Body of pancreas (tissue), 4 donors: ENCODE measurements around the gene PLA2G4E. TPM values are rescaled to one million over a fixed set of nuclear protein-coding genes. Genes with fewer than 3 reads are reported as not detected.

Source experiments
- ATAC-seq: fragments of 150-250 bp; one replicate; pipeline ENCODE4 v1.9.1; 2016
- DNase-seq, 4 donors: peaks; one replicate each; pipeline ENCODE4 v3.0.0-alpha.2; 2019
- H3K27ac ChIP-seq, 4 donors: fragments of 200-600 bp; sonication (generic); 1 replicate in 3 of 4; 2 replicates in 1 of 4; pipeline versions ENCODE4 v1.5.1 to v1.6.1; 2016 to 2019; ENCODE audit warnings: mild to moderate bottlenecking in 1 of 4, mixed read lengths in 1 of 4, moderate library complexity in 1 of 4
- H3K27me3 ChIP-seq, 2 donors: fragments of 200-600 bp; sonication (generic); one replicate each; pipeline ENCODE4 v1.6.0; 2016; ENCODE audit warnings: mild to moderate bottlenecking in 1 of 2
- H3K36me3 ChIP-seq, 2 donors: fragments of 200-600 bp; sonication (generic); replicated peaks in 1 of 2; 2 replicates each; pipeline ENCODE4 v1.5.1; 2016; ENCODE audit warnings: low read depth in 2 of 2; ENCODE audit not compliant: insufficient read depth in 1 of 2
- H3K4me1 ChIP-seq: fragments of 200-600 bp; sonication (generic); one replicate; pipeline ENCODE4 v1.6.0; 2016
- H3K4me3 ChIP-seq, 2 donors: fragments of 200-600 bp; sonication (generic); 1 replicate in 1 of 2; 2 replicates in 1 of 2; pipeline ENCODE4 v1.5.1; 2016 to 2019
- H3K9me3 ChIP-seq, 3 donors: fragments of 200-600 bp; sonication (generic); 1 replicate in 2 of 3; 2 replicates in 1 of 3; pipeline ENCODE4 v1.5.1; 2016
- POLR2A ChIP-seq, 3 donors: fragments of 450-650 bp; IDR thresholded peaks; one replicate each; pipeline ENCODE4 v1.6.1; 2016; ENCODE audit warnings: antibody characterized with exemption in 3 of 3, mild to moderate bottlenecking in 2 of 3
- WGBS, 2 donors: methylation state at CpG; one replicate each; pipeline ENCODE4 v1.1.5; 2017; 5-methylcytosine and 5-hydroxymethylcytosine counted together
- intact Hi-C: fragments of 100-400 bp; cut with DNase I; formaldehyde crosslinking; loops from one replicate; pipeline ENCODE4 v1.15.1; 2023
- total RNA-seq, 2 donors: library from RNA; depleted of rRNA; stranded (reverse); fragments of >200 nt; gene quantifications; one replicate each; pipeline ENCODE4 v1.1.0, GENCODE V29; 2016
- TF ChIP-seq, protein P1 (sequence below), 7 experiments: fragments of 450-650 bp in 4 of 7; fragments of 200-600 bp in 3 of 7; sonication (generic) in 3 of 7; IDR thresholded peaks; one replicate each; pipeline ENCODE4 v1.5.1; 2016 to 2019; ENCODE audit warnings: antibody characterized with exemption in 7 of 7

PLA2G4E gene
- total RNA-seq, 2 donors from 2014 or later: not detected

DNA sequence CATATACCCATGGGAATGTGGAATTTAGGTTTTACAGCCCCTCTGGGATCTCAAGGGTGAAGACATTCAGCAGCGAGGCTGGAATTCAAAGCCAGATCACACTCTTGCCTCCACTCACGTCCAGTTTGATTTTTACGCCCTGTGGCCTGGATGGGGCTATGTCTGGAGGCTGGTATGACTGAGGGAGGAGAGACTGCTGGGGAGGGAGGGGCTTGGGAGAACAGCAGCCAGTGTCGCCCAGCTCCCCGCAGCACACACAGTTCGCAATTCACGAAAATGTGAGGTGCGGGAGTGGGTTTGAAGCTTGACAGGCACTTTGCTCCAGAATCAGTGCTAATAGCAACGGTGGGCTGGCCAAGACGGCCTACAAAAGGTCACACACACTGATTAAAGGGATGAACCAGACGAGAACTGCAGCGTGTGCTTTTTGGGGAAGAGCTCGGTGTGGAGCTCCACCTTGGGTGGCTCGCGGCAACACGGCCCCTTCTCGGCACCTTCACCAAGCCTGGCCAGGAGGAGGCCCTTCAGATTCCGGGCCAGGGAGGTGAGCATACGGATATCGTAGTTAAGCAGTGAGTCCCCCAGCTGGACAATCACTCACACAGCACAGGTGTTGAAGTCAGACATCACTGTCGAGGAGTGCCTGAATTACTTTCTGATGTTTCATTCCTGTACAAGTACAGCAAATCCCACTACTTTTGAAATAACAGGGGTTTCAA is 64.9 kb downstream of the PLA2G4E start:
- TF ChIP-seq, protein P1, sequence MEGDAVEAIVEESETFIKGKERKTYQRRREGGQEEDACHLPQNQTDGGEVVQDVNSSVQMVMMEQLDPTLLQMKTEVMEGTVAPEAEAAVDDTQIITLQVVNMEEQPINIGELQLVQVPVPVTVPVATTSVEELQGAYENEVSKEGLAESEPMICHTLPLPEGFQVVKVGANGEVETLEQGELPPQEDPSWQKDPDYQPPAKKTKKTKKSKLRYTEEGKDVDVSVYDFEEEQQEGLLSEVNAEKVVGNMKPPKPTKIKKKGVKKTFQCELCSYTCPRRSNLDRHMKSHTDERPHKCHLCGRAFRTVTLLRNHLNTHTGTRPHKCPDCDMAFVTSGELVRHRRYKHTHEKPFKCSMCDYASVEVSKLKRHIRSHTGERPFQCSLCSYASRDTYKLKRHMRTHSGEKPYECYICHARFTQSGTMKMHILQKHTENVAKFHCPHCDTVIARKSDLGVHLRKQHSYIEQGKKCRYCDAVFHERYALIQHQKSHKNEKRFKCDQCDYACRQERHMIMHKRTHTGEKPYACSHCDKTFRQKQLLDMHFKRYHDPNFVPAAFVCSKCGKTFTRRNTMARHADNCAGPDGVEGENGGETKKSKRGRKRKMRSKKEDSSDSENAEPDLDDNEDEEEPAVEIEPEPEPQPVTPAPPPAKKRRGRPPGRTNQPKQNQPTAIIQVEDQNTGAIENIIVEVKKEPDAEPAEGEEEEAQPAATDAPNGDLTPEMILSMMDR (IDR thresholded peaks at IDR 0.05): peak in 4 of 7 experiments; percentile 31 to 59 (median 52)
- no peak for TF ChIP-seq POLR2A (IDR thresholded peaks at IDR 0.05)
- Histone ChIP-seq H3K36me3 (peaks cover 0 to 4% of the 10 kb centered on the region in 2 donors), H3K4me3 (no peak overlapping the region), H3K9me3 (no peaks in the 10 kb centered on the region), H3K4me1 (peaks cover 68% of the 10 kb centered on the region), H3K27ac (peak overlapping the region in 3 of 4 donors; percentile 50 to 73 (median 52)), H3K27me3 (no peaks in the 10 kb centered on the region)
- DNase-seq: peak; percentile 51 to 79 (median 66)
- intact Hi-C loops: no loop called here
- 18 to 22% methylated on average over 9 to 21 of the region's 21 CpGs for WGBS, 2 donors
- ATAC-seq: peak; percentile 69

DNA sequence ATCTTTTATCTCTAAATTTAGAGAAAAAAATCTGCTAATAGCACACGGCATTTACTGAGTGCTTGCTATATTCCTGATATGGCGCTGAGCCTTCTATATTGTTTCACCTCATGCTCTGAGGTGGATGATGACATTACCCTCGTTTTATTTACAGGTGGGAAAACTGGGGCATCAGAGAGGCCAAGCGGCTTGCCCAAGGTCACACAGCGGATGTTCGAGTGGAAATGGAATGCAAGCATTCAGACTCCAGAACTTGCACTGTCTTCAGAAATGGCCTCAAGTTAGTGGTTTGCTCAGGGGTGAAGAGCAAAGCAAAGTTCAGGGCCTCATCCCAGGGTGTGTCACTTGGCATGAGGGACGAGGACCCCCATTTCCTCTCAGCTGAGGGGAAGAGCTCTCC is 65.7 kb downstream of the PLA2G4E start:
- TF ChIP-seq, protein P1 (IDR thresholded peaks at IDR 0.05): no peak
- no peak for TF ChIP-seq POLR2A (IDR thresholded peaks at IDR 0.05)
- intact Hi-C loops: no loop called here
- Histone ChIP-seq H3K27ac (peak overlapping the region in 1 of 4 donors; percentile 50), H3K36me3 (peaks cover 0 to 4% of the 10 kb centered on the region in 2 donors), H3K9me3 (no peaks in the 10 kb centered on the region), H3K4me1 (peaks cover 68% of the 10 kb centered on the region), H3K27me3 (no peaks in the 10 kb centered on the region), H3K4me3 (no peak overlapping the region)
- WGBS, 2 donors: 68 to 71% methylated on average over 3 to 7 of the region's 7 CpGs
- DNase-seq (no peak), ATAC-seq (no peak)

DNA sequence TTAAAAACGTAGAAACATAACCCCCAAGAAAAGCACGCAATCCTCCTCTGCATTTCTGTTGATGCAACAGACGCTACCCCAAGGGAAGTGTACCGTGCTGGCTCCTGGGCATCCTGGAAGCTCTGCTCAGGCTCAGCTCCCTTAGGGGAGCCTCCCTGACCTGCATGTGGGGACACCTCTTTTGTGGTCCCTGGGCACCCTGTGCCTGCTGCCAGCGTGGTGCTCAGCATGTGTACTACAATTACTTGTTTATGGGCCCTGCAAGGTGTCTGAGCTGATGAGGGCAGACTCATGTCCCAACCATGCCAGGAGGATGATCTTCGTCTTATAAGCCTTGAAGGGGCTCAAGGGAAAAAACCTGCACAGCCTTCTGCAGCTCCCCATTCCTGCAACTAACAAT is 66.8 kb downstream of the PLA2G4E start:
- no peaks in the 10 kb centered on the region for H3K27me3 ChIP-seq
- DNase-seq (no peak), ATAC-seq (no peak)
- no peaks in the 10 kb centered on the region for H3K9me3 ChIP-seq
- 83 to 92% methylated on average over 6 of the region's 6 CpGs for WGBS, 2 donors
- TF ChIP-seq, protein P1 (IDR thresholded peaks at IDR 0.05): no peak
- TF ChIP-seq POLR2A (IDR thresholded peaks at IDR 0.05): no peak
- intact Hi-C loops: no loop called here
- peaks cover 0 to 4% of the 10 kb centered on the region in 2 donors for H3K36me3 ChIP-seq
- H3K4me1 ChIP-seq: peaks cover 71% of the 10 kb centered on the region
- H3K4me3 ChIP-seq: no peak overlapping the region
- H3K27ac ChIP-seq: no peak overlapping the region

DNA sequence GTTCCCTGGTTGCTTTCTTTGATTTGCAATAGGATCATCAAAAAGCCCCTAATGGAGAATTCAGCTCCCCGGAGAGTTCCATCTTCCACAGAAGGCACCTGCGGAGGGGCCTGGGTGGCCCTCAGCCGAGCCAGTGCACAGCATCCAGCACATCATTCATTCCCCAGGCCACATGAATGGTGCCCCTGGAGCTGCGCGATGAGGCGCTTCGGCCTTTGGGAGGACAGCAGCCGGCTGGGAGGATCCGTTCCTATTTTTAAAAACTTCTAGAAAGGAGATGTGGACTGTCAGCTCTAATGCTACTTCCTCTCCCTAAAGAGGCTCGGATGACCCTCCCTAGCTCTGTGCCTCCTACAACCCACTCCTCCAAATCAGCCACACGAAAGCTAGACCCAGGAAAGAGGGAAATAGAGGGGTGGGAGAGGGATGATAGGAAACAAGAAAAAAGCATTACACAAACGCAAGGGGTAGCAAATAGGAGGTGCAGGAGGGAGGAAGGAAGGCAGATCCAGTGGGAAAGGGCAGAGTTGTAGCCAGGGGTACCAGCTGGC is 68.8 kb downstream of the PLA2G4E start:
- no peak for DNase-seq
- no peaks in the 10 kb centered on the region for H3K27me3 ChIP-seq
- WGBS, 2 donors: 80 to 85% methylated on average over 11 to 12 of the region's 12 CpGs
- no peak for ATAC-seq
- H3K27ac ChIP-seq: peak overlapping the region in 3 of 4 donors; percentile 58 to 72 (median 68)
- no peak for TF ChIP-seq POLR2A (IDR thresholded peaks at IDR 0.05)
- H3K4me1 ChIP-seq: peaks cover 70% of the 10 kb centered on the region
- intact Hi-C loops: no loop called here
- H3K4me3 ChIP-seq: no peak overlapping the region
- H3K9me3 ChIP-seq: no peaks in the 10 kb centered on the region
- H3K36me3 ChIP-seq: peaks cover 0 to 4% of the 10 kb centered on the region in 2 donors

DNA sequence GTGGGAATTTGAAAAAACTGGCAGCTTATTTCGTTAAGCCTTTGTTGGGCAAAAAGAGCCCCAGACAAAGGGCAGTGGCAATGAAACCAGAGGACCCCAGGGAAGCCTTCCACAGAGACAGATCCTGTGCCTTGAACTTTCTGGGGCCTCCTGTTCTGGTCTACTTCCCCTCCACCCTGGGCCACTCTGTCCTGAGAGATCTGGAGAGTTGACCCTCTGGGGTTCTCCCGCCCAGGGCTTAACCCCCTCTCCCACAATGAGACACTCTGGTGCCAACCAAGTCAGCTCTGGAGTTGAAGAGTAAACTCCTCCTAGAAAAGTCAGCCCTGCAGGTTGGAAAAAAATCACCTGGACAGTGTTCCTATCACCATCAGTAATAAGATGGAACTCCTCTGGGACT is 69.3 kb downstream of the PLA2G4E start:
- Histone ChIP-seq H3K27me3 (no peaks in the 10 kb centered on the region), H3K4me1 (peaks cover 69% of the 10 kb centered on the region), H3K9me3 (no peaks in the 10 kb centered on the region), H3K36me3 (peaks cover 0 to 4% of the 10 kb centered on the region in 2 donors), H3K4me3 (no peak overlapping the region), H3K27ac (peak overlapping the region in 3 of 4 donors; percentile 58 to 72 (median 68))
- intact Hi-C loops: no loop called here
- TF ChIP-seq, protein P1 (IDR thresholded peaks at IDR 0.05): no peak
- no peak for TF ChIP-seq POLR2A (IDR thresholded peaks at IDR 0.05)
- no peak for DNase-seq
- peak; percentile 3 for ATAC-seq
- WGBS, 2 donors: 29 to 31% methylated on average over 2 of the region's 2 CpGs
